IMR-90 (cell line): ENCODE results near the gene KCNG4.

ENCODE experiments used
- MAFK ChIP-seq: IDR thresholded peaks from 2 replicates; pipeline ENCODE4 v1.6.1; 2012; ENCODE audit warnings: low read depth, low read length, improper control_type of control experiment
- RCOR1 ChIP-seq: IDR thresholded peaks from 2 replicates; pipeline ENCODE4 v1.6.1; 2012; ENCODE audit warnings: mild to moderate bottlenecking, low read length, improper control_type of control experiment; ENCODE audit not compliant: insufficient replicate concordance
- TF ChIP-seq, protein P1 (sequence below): conservative IDR thresholded peaks from 2 replicates; pipeline ENCODE4 v1.5.1; 2012; ENCODE audit warnings: mild to moderate bottlenecking, low read depth, low read length, improper control_type of control experiment

GRCh38 chr16:84288902-84289301 lies 49.1 kb upstream of the KCNG4 start:
- TF ChIP-seq, protein P1, sequence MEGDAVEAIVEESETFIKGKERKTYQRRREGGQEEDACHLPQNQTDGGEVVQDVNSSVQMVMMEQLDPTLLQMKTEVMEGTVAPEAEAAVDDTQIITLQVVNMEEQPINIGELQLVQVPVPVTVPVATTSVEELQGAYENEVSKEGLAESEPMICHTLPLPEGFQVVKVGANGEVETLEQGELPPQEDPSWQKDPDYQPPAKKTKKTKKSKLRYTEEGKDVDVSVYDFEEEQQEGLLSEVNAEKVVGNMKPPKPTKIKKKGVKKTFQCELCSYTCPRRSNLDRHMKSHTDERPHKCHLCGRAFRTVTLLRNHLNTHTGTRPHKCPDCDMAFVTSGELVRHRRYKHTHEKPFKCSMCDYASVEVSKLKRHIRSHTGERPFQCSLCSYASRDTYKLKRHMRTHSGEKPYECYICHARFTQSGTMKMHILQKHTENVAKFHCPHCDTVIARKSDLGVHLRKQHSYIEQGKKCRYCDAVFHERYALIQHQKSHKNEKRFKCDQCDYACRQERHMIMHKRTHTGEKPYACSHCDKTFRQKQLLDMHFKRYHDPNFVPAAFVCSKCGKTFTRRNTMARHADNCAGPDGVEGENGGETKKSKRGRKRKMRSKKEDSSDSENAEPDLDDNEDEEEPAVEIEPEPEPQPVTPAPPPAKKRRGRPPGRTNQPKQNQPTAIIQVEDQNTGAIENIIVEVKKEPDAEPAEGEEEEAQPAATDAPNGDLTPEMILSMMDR, result no peak
- TF ChIP-seq MAFK (no peak), RCOR1 (no peak)
